ENCODE data around the gene RAB5B. TPM values are rescaled to one million over a fixed set of nuclear protein-coding genes. Genes with fewer than 3 reads are reported as not detected.
A peak's percentile ranks its signal among the peaks of the same experiment; 100 is the strongest.
"Not testable (repeated sequence)": the region's sequence is repeated elsewhere in the genome, so short reads cannot be mapped to it uniquely, and the experiment has no call there.

Gene RAB5B
- total RNA-seq, 1 donor, result 75.2 TPM

- no peak for DNase-seq (ENCODE audit: low read depth)
- no peak for TF ChIP-seq CTCF (IDR thresholded peaks at IDR 0.05; ENCODE audit: insufficient read depth, low read length)
- peak overlapping the region; percentile 60 for H3K4me3 ChIP-seq (ENCODE audit: low read depth, low read length)
Measured at GRCh38 chr12:56040963-56041551, 67.2 kb downstream of the RAB5B start.

- peak within 1 kb of the TSS; percentile 77 for H3K4me3 ChIP-seq (ENCODE audit: low read depth, low read length)
- TF ChIP-seq CTCF (IDR thresholded peaks at IDR 0.05; ENCODE audit: insufficient read depth, low read length), result peak; percentile 56
- DNase-seq (ENCODE audit: low read depth), result peak; percentile 100
Measured at GRCh38 chr12:56041552-56042429, 67.9 kb downstream of the RAB5B start, which contains the start of gene RPS26. TSS of gene RPS26 (plus strand) at chr12:56041918. CDS start at chr12:56042167, 249 bp downstream.

DNA sequence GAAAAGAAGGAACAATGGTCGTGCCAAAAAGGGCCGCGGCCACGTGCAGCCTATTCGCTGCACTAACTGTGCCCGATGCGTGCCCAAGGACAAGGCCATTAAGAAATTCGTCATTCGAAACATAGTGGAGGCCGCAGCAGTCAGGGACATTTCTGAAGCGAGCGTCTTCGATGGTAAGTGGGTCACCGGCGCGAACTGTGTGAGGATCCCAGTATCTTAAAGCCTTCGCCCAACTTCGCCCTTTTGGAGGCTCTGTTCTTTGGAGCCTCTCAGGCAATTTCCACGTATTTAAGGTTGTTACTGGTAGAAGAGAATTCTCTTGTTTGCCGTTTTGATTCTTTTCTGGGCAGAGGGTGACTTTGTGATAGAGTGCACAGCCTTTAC, 68.5 kb downstream of the RAB5B start:
- peak overlapping the region; percentile 77 for H3K4me3 ChIP-seq (ENCODE audit: low read depth, low read length)
- not testable (repeated sequence) for DNase-seq (ENCODE audit: low read depth)

GRCh38 chr12:56042843-56043242, 69.0 kb downstream of the RAB5B start:
- no peak for DNase-seq (ENCODE audit: low read depth)
- TF ChIP-seq CTCF (IDR thresholded peaks at IDR 0.05; ENCODE audit: insufficient read depth, low read length), result no peak
- peak overlapping the region; percentile 77 for H3K4me3 ChIP-seq (ENCODE audit: low read depth, low read length)

Other genes with a start within 250 kb of the RAB5B start
- 2,365 and 6,536 TPM in 2 replicates for gene CD63, start 245.1 kb upstream of the RAB5B start, total RNA-seq (ENCODE audit: low replicate concordance)
- gene GDF11, start 231.0 kb upstream of the RAB5B start, total RNA-seq (ENCODE audit: low replicate concordance), result 2.4 and 4.7 TPM in 2 replicates
- 84.6 and 165 TPM in 2 replicates for gene SARNP, start 156.4 kb upstream of the RAB5B start, total RNA-seq (ENCODE audit: low replicate concordance)
- 7.6 and 16.9 TPM in 2 replicates for gene ORMDL2, start 156.0 kb upstream of the RAB5B start, total RNA-seq (ENCODE audit: low replicate concordance)
- 26.4 and 48.3 TPM in 2 replicates for gene DNAJC14, start 144.5 kb upstream of the RAB5B start, total RNA-seq (ENCODE audit: low replicate concordance)
- gene MMP19, start 131.1 kb upstream of the RAB5B start, total RNA-seq (ENCODE audit: low replicate concordance), result 9.7 and 11.1 TPM in 2 replicates
- gene PYM1, start 46.2 kb upstream of the RAB5B start, total RNA-seq (ENCODE audit: low replicate concordance), result 23.3 and 35.7 TPM in 2 replicates
- 50.6 and 62.1 TPM in 2 replicates for gene DGKA, start 42.9 kb upstream of the RAB5B start, total RNA-seq (ENCODE audit: low replicate concordance)
- 0.27 and 0.82 TPM in 2 replicates for gene PMEL, start 8.0 kb upstream of the RAB5B start, total RNA-seq (ENCODE audit: low replicate concordance)
- 8.5 and 38.5 TPM in 2 replicates for gene CDK2, start 7.2 kb upstream of the RAB5B start, total RNA-seq (ENCODE audit: low replicate concordance)
- 20.4 and 40.4 TPM in 2 replicates for gene SUOX, start 23.2 kb downstream of the RAB5B start, total RNA-seq (ENCODE audit: low replicate concordance)
- 0.65 and 3.4 TPM in 2 replicates for gene IKZF4, start 47.0 kb downstream of the RAB5B start, total RNA-seq (ENCODE audit: low replicate concordance)
- 321 and 893 TPM in 2 replicates for gene RPS26, start 67.8 kb downstream of the RAB5B start, total RNA-seq (ENCODE audit: low replicate concordance)
- gene ERBB3, start 106.1 kb downstream of the RAB5B start, total RNA-seq (ENCODE audit: low replicate concordance), result 1.2 and 1.5 TPM in 2 replicates
- 102 and 141 TPM in 2 replicates for gene PA2G4, start 130.5 kb downstream of the RAB5B start, total RNA-seq (ENCODE audit: low replicate concordance)
- gene RPL41, start 142.6 kb downstream of the RAB5B start, total RNA-seq (ENCODE audit: low replicate concordance), result 2,772 and 12,570 TPM in 2 replicates
- gene ZC3H10, start 144.2 kb downstream of the RAB5B start, total RNA-seq (ENCODE audit: low replicate concordance), result 5.9 and 7.3 TPM in 2 replicates
- 207 and 267 TPM in 2 replicates for gene ESYT1, start 154.2 kb downstream of the RAB5B start, total RNA-seq (ENCODE audit: low replicate concordance)
- 74.2 and 125 TPM in 2 replicates for gene MYL6B, start 178.5 kb downstream of the RAB5B start, total RNA-seq (ENCODE audit: low replicate concordance)
- gene MYL6, start 184.3 kb downstream of the RAB5B start, total RNA-seq (ENCODE audit: low replicate concordance), result 1,047 and 1,209 TPM in 2 replicates
- gene SMARCC2, start 215.4 kb downstream of the RAB5B start, total RNA-seq (ENCODE audit: low replicate concordance), result 69.4 and 222 TPM in 2 replicates
- 75.0 and 86.0 TPM in 2 replicates for gene RNF41, start 247.8 kb downstream of the RAB5B start, total RNA-seq (ENCODE audit: low replicate concordance)